Inflammatory macrophage treated with lipopolysaccharide for 1 hour (primary cell): Measurements from ENCODE around the gene KIAA0232.

Source experiments
- DNase-seq, 2 donors: peaks; one replicate each; pipeline ENCODE4 v3.0.0-alpha.2; 2020 to 2022

Gene KIAA0232

GRCh38 chr4:6854098-6854744 lies 71.7 kb downstream of the KIAA0232 start:
- DNase-seq, result peak; percentile 51 to 55

GRCh38 chr4:6855692-6856297 lies 73.3 kb downstream of the KIAA0232 start:
- peak; percentile 33 to 56 for DNase-seq

GRCh38 chr4:6856391-6856790 lies 73.9 kb downstream of the KIAA0232 start:
- DNase-seq, result no peak

- DNase-seq, result no peak
Measured at GRCh38 chr4:6857009-6857882, 74.7 kb downstream of the KIAA0232 start.

GRCh38 chr4:6858997-6859396 lies 76.5 kb downstream of the KIAA0232 start:
- DNase-seq, result no peak

GRCh38 chr4:6859543-6859942 lies 77.0 kb downstream of the KIAA0232 start:
- no peak for DNase-seq

GRCh38 chr4:6868386-6868785 lies 85.9 kb downstream of the KIAA0232 start:
- DNase-seq, result no peak

GRCh38 chr4:6869944-6870343 lies 87.4 kb downstream of the KIAA0232 start:
- no peak for DNase-seq

- DNase-seq, result no peak
Measured at GRCh38 chr4:6873291-6873690, 90.8 kb downstream of the KIAA0232 start.

- DNase-seq, result peak; percentile 31 to 75
Measured at GRCh38 chr4:6873792-6874461, 91.4 kb downstream of the KIAA0232 start.

- no peak for DNase-seq
Measured at GRCh38 chr4:6874981-6875380, 92.5 kb downstream of the KIAA0232 start.

GRCh38 chr4:6875431-6875831 lies 92.9 kb downstream of the KIAA0232 start:
- DNase-seq, result peak; percentile 70 to 84

- no peak for DNase-seq
Measured at GRCh38 chr4:6876440-6876839, 93.9 kb downstream of the KIAA0232 start.

- no peak for DNase-seq
Measured at GRCh38 chr4:6877067-6877466, 94.5 kb downstream of the KIAA0232 start.

GRCh38 chr4:6878451-6879059 lies 96.0 kb downstream of the KIAA0232 start:
- no peak for DNase-seq

GRCh38 chr4:6880691-6881090 lies 98.2 kb downstream of the KIAA0232 start:
- DNase-seq, result no peak

- no peak for DNase-seq
Measured at GRCh38 chr4:6881908-6882307, 99.4 kb downstream of the KIAA0232 start.

- DNase-seq, result no peak
Measured at GRCh38 chr4:6884341-6884870, 101.9 kb downstream of the KIAA0232 start.

GRCh38 chr4:6885953-6886557 lies 103.5 kb downstream of the KIAA0232 start:
- DNase-seq, result peak; percentile 72 to 77

- DNase-seq, result no peak
Measured at GRCh38 chr4:6886886-6887285, 104.4 kb downstream of the KIAA0232 start.

GRCh38 chr4:6887591-6888371 lies 105.3 kb downstream of the KIAA0232 start:
- DNase-seq, result peak; percentile 52 to 60
